MG63 (cell line): ENCODE data around the gene MRPS26. TPM values are rescaled to one million over a fixed set of nuclear protein-coding genes. Genes with fewer than 3 reads are reported as not detected.

Experiments
- DNase-seq: peaks from one replicate; pipeline ENCODE4 v3.0.0-alpha.2; 2020
- H3K27me3 ChIP-seq: fragments of 250-450 bp; sonication (Bioruptor Pico); 2 replicates; pipeline ENCODE4 v1.5.1; 2020; ENCODE audit warnings: mild to moderate bottlenecking, moderate library complexity
- H3K36me3 ChIP-seq: fragments of 250-450 bp; sonication (Bioruptor Pico); 2 replicates; pipeline ENCODE4 v1.5.1; 2020; ENCODE audit warnings: mild to moderate bottlenecking, moderate library complexity
- H3K4me3 ChIP-seq: fragments of 250-450 bp; sonication (Bioruptor Pico); 2 replicates; pipeline ENCODE4 v1.5.1; 2020; ENCODE audit warnings: mild to moderate bottlenecking, moderate library complexity
- H3K9me3 ChIP-seq: fragments of 250-450 bp; sonication (Bioruptor Pico); 2 replicates; pipeline ENCODE4 v1.5.1; 2020; ENCODE audit warnings: mild to moderate bottlenecking, moderate library complexity
- total RNA-seq: library from RNA; depleted of rRNA; stranded (reverse); fragments of >200 nt; shearing (Covaris generic); gene quantifications from 2 replicates; pipeline ENCODE4 v1.2.3, GENCODE V29; 2014; ENCODE audit warnings: low replicate concordance; rRNA removed

MRPS26 gene
- total RNA-seq, 1 experiment from 2014 or later, result 63.8 TPM

GRCh38 chr20:3084283-3084985 is 38.6 kb downstream of the MRPS26 start, which contains the start of gene AVP:
TSS of gene AVP (minus strand) at chr20:3084724. CDS start at chr20:3084674, 50 bp downstream.
- Histone ChIP-seq H3K36me3 (no peaks in the 10 kb centered on the region), H3K9me3 (no peaks in the 10 kb centered on the region), H3K4me3 (no peak within 1 kb of the TSS), H3K27me3 (no peaks in the 10 kb centered on the region)
- no peak for DNase-seq

- Histone ChIP-seq H3K4me3 (no peak overlapping the region), H3K9me3 (no peaks in the 10 kb centered on the region), H3K27me3 (no peaks in the 10 kb centered on the region), H3K36me3 (no peaks in the 10 kb centered on the region)
- DNase-seq, result no peak
Observed at GRCh38 chr20:3084986-3085360, 39.1 kb downstream of the MRPS26 start.

- no peak for DNase-seq
- H3K27me3 ChIP-seq, result no peaks in the 10 kb centered on the region
- no peak overlapping the region for H3K4me3 ChIP-seq
- H3K36me3 ChIP-seq, result no peaks in the 10 kb centered on the region
- no peaks in the 10 kb centered on the region for H3K9me3 ChIP-seq
Observed at GRCh38 chr20:3085571-3086072, 39.8 kb downstream of the MRPS26 start.

- Histone ChIP-seq H3K4me3 (no peak overlapping the region), H3K9me3 (no peaks in the 10 kb centered on the region), H3K27me3 (no peaks in the 10 kb centered on the region), H3K36me3 (no peaks in the 10 kb centered on the region)
- DNase-seq, result no peak
Observed at GRCh38 chr20:3088031-3088430, 42.2 kb downstream of the MRPS26 start.

GRCh38 chr20:3090565-3090964 is 44.7 kb downstream of the MRPS26 start:
- Histone ChIP-seq H3K27me3 (no peaks in the 10 kb centered on the region), H3K9me3 (no peaks in the 10 kb centered on the region), H3K4me3 (no peak overlapping the region), H3K36me3 (no peaks in the 10 kb centered on the region)
- no peak for DNase-seq

- DNase-seq, result no peak
- H3K27me3 ChIP-seq, result no peaks in the 10 kb centered on the region
- no peaks in the 10 kb centered on the region for H3K9me3 ChIP-seq
- no peak overlapping the region for H3K4me3 ChIP-seq
- H3K36me3 ChIP-seq, result no peaks in the 10 kb centered on the region
Observed at GRCh38 chr20:3092611-3093379, 46.9 kb downstream of the MRPS26 start.

- Histone ChIP-seq H3K4me3 (no peak overlapping the region), H3K9me3 (no peaks in the 10 kb centered on the region), H3K27me3 (no peaks in the 10 kb centered on the region), H3K36me3 (no peaks in the 10 kb centered on the region)
- DNase-seq, result no peak
Observed at GRCh38 chr20:3093861-3094361, 48.1 kb downstream of the MRPS26 start.

GRCh38 chr20:3094848-3095629 is 49.2 kb downstream of the MRPS26 start:
- Histone ChIP-seq H3K9me3 (no peaks in the 10 kb centered on the region), H3K36me3 (no peaks in the 10 kb centered on the region), H3K27me3 (no peaks in the 10 kb centered on the region), H3K4me3 (no peak overlapping the region)
- DNase-seq, result no peak

Other genes starting within 250 kb of the MRPS26 start
- 1.2 TPM in 1 of 2 replicates, not detected in the other for gene CPXM1, start 245.4 kb upstream of the MRPS26 start, total RNA-seq
- not detected in 2 replicates for gene C20orf141, start 231.1 kb upstream of the MRPS26 start, total RNA-seq
- not detected in 2 replicates for gene TMEM239, start 229.7 kb upstream of the MRPS26 start, total RNA-seq
- gene PCED1A, start 205.4 kb upstream of the MRPS26 start, total RNA-seq, result 4.7 and 7.9 TPM in 2 replicates
- 18.5 and 21.2 TPM in 2 replicates for gene VPS16, start 205.3 kb upstream of the MRPS26 start, total RNA-seq
- 8.8 and 13.3 TPM in 2 replicates for gene PTPRA, start 172.6 kb upstream of the MRPS26 start, total RNA-seq
- gene GNRH2, start 2.4 kb upstream of the MRPS26 start, total RNA-seq, result not detected in 2 replicates
- gene OXT, start 25.6 kb downstream of the MRPS26 start, total RNA-seq, result not detected in 2 replicates
- gene AVP, start 38.7 kb downstream of the MRPS26 start, total RNA-seq, result not detected in 2 replicates
- 6.9 and 7.9 TPM in 2 replicates for gene FASTKD5, start 113.8 kb downstream of the MRPS26 start, total RNA-seq
- 2.3 and 3.9 TPM in 2 replicates for gene UBOX5, start 113.8 kb downstream of the MRPS26 start, total RNA-seq
- gene LZTS3, start 127.5 kb downstream of the MRPS26 start, total RNA-seq, result 0.03 TPM in 1 of 2 replicates, not detected in the other
- 21.7 and 33.5 TPM in 2 replicates for gene DDRGK1, start 158.6 kb downstream of the MRPS26 start, total RNA-seq
- gene ITPA, start 163.4 kb downstream of the MRPS26 start, total RNA-seq, result 41.3 and 48.5 TPM in 2 replicates
- gene SLC4A11, start 193.1 kb downstream of the MRPS26 start, total RNA-seq, result 0.20 TPM in 1 of 2 replicates, not detected in the other